Stimulated activated CD4-positive, alpha-beta T cell treated with anti-CD3 and anti-CD28 coated beads, Interleukin-2, amount 100 ng/mL, for 48 hours (primary cell): Measurements from ENCODE around the gene DOCK10.
"Not testable (repeated sequence)": the region's sequence is repeated elsewhere in the genome, so short reads cannot be mapped to it uniquely, and the experiment has no call there.

Experiments used
- DNase-seq, 2 donors: peaks; one replicate each; pipeline ENCODE4 v3.0.0-alpha.2; 2020

Gene DOCK10

DNA sequence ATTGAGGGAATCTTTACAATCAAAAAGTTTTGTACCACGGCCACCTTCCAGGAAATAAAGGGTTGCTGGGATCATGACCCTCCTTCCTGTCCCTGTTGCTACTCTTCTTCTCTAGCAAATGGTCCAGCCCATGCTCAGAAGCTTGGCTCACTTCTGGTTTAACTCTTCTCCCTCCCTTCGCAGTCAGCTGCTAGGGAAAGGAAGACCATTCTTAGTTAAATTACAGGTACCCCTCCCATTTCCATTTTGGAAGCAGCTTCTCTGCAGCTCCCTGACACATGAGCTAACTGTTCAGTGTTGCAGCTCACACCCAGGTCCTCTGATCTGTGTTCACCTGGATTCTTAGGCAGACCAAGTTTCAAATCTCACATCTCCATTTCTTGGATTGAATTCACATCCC, 100.3 kb downstream of the DOCK10 start:
- DNase-seq: no peak

DNA sequence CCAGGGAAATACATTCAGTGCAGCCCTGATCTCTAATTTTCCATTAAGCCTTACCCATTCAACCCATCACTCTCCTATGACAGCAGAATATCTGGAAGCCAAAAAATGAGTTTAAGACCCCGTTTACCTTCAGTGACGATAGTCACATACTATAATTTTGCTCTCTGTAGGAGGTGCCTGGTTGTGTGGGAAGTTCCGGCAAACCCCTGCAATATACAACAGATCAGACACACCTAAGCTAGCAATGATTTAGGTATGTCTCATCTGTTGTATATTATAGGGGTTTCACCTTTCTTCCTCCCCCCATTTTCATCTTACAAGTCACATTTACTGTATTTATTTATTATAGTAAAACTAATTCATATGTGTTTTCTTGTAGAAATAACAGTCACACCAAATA, 101.7 kb downstream of the DOCK10 start:
- DNase-seq: no peak

DNA sequence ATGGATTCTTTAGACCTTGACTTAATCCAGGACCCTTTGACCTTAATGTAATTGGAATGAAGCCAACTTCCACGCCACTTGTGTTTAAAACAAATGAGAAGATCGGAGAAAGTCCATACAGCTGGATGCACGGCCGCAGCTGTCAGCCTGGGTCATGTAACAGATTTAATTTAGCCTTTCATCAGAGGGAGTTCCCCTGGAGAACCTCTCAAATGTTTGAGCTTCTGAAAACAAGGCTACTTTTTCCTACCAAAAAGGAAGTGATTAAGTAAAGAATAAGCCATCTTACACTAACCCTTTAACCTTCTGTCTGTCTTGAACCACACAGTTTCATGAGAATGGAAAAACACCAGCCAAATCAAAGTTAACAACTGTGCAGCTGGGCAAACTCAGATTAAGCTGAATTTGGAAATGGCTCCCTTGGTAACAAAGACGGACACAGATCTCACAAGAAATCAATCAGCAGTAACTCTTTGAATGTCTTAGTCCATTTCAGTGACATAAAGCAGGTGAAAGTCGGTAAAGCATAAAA, 103.6 kb downstream of the DOCK10 start:
- DNase-seq: no peak

DNA sequence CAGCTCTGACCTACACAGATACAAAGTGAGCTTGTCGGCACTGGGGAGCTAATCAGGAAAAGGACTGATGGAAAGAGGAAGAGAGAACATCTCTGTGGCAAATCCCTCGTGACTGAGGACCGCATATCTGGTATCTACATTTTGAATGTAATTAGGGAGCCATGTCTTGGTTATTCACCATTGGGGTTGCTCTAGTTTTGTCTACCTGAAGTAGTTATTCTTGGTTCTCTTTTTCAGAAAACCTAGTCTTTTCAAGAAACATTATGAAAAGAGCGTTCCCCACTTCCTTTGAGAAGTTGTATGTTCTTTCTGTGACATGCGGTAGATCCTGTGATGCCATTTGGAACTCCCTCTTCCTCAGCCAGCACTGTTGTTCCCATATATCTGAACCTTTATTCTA, 104.4 kb downstream of the DOCK10 start:
- no peak for DNase-seq

DNA sequence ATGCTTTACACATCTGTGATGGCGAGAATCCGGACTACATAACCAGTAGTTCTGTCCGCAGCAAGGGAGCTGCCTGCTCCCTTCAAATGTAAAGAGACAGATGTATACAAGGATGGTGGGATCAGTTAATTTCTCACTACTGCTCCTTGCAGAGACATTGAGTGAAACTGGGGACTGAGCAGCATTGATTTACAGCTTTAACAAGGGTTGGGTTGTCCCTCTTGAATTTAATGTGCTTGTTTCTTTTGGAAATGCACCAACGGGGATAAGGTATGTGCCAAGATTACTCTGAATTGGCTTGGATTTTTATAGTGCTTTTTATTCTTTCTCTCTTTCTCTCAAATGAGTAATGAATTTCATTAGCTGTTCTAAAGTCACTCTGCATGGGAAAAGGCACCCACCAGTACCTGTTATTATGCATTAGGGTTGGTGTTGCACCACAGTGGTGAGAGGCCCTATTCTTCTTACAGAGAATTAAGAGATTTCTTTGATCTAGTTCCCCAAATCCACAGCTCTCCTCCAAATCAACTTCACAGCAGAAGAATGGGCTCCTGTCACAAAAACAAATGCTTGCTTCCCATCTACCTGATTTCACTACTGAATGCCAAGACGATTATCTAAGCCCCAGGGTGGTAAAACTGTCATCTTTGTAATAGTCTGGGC, 107.6 kb downstream of the DOCK10 start:
- DNase-seq: no peak

DNA sequence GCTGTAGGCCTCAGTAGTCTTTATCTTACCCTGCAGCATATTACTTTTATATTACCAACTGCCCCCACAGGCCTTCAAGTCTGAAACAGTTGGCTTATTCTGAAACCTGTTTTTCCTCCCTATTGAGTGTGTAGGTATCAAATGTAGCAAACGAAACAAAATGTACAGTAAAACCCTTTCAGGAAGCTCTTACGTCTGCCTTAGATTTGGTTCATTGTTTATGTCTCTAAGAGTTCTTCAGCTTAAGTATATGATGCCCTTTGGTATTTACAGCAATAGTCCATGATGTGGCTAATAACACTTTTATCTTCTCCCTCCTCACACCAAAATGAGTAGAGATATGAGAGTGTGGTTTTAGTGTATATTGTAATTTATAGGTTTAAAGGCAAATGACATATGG, 108.8 kb downstream of the DOCK10 start:
- DNase-seq: no peak

DNA sequence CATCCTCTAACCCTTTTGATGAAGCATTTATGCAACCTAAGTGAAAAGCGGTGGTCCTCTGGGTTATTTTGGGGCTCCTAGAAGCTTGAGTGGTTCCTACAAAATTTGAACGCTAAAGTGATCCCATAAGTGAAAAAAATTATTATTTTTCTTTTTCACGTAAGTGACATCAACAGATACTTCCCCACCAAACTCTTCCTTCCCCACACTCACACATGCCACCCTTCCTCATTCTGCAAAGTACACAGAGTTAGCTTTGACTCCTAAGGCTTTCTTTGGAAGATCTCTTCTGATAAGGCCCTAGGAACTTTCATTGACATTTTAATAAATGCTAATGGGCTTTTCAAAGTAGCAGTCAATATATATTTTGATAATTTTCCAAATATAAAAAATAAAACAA, 109.7 kb downstream of the DOCK10 start:
- DNase-seq: no peak

DNA sequence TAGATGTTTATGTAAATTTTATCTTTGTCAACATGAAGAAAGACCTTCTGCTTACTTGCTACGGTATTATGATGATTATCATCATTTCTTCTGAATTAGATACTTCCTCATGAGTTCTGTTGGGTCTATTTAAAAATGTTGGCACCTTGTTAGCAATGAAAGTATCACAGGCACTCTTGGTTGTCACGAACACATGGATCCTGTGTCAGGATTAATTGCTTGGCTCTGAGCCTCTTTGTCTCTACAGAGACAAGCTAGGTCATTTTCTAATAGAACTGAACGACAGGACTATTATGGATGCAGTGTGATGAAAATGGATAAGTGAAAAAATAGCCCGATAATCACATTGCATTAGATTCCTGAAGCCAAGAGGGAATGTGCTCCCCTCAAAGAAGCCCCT, 110.3 kb downstream of the DOCK10 start:
- no peak for DNase-seq

DNA sequence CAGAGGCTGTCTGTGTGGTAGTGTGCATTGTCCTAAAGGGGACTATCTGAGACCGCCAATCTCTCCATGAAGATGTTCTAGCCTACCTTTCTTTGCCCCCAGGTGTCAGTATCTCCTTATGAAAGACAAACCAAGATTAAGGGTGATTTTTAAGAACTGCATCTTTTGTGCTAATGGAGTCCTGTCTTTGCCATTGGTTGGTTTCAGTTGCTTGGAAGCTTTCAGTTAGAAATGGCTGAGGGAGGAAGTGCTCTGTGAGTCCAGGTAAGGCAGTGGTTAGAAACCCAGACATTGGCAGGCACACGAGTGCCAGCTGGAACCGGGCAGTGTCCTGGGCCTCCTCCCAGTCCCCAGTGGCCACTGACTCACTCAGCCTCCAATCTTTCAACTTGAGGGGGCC, 111.3 kb downstream of the DOCK10 start:
- no peak for DNase-seq

DNA sequence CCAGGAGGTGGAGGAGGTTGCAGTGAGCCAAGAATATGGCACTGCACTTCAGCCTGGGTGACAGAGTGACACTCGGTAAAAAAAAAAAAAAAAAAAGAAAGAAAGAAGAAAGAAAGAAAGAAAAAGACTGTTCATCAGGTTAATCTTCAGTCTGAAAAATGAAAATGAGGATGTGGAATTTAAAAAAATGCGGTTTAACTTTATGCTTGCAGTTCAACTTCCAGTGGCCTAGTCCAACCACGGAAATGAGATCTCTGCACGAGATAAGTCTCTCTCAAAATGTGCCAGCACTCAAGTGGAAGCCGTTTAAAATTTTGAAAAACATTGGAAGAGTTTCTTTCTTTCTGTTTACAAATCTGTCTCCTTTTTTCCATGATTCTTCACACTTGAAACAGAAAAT, 112.1 kb downstream of the DOCK10 start:
- DNase-seq: no peak

DNA sequence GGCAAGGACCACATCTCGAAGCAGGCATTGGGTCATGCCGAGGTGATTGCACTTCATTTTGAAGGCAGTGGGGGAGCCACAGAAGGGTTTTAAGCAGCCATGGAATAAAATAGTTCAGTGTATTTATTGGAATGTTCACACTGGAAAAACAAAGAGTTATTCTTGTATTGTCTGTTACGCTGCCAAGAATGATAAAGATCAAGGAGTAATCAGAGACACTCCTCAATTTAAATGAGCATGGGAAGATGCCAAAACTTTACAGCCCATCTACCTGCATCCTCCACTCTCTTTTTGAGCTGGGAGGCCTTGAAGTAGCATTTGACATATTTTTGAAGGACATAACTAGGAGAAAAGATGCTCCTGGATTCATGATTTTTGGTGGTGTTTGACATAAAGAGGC, 112.8 kb downstream of the DOCK10 start:
- no peak for DNase-seq

DNA sequence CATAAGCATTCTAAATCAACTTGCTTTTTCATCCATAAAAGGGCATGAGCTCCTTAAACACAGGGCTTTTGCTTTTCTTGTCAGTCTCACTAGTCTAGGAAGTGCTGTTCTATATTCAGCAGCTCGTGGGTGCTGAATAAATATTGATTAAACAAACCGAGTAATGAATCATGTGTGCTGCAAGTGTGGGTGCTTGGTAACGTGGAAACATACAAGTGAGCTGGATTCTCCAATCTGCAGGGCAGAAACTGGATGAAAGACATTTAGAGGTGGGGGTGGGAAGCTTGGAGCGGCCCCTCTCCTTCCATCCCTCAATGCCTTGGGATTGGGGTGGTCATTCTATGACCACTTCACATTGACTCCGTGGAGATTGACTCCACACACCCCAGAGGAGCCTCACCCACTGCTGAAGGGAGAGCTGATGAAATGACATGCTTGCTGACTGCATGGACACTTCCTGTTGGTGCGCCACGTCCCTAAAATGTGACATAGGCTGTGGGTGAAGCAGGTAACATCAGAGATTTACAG, 114.6 kb downstream of the DOCK10 start:
- no peak for DNase-seq

DNA sequence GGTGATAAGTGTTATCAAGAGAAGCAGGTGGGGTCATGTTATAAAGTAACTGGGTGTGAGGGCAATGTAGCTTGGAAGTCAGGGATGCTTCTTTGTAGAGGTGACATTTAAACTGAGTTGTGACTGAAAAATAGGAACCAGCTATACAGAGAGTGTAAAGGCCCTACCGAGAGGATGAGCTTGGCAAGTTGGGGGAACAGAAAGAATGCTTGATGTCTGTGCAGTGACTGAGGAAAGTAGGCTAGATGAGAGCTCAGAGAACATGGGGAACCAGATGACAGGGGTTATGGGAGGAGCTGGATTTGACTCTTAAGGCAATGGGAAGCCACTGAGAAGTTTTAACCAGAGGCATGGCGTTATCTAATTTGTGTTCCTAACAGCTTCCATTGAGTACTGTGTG, 115.3 kb downstream of the DOCK10 start:
- DNase-seq: no peak

DNA sequence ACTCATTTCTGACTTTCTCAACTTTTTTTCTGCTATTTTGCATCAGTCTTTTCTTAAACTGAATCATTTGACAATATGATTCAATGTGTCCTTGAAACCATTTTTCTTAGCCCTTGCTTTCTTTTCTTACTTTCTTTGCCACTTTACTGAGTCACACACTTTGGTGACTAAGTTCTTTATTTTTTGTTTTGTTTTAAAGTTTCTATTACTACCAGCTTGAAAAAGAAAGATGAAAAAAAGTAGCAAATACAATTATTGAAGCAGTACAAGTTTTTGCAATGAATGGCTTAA, 116.5 kb downstream of the DOCK10 start:
- no peak for DNase-seq

DNA sequence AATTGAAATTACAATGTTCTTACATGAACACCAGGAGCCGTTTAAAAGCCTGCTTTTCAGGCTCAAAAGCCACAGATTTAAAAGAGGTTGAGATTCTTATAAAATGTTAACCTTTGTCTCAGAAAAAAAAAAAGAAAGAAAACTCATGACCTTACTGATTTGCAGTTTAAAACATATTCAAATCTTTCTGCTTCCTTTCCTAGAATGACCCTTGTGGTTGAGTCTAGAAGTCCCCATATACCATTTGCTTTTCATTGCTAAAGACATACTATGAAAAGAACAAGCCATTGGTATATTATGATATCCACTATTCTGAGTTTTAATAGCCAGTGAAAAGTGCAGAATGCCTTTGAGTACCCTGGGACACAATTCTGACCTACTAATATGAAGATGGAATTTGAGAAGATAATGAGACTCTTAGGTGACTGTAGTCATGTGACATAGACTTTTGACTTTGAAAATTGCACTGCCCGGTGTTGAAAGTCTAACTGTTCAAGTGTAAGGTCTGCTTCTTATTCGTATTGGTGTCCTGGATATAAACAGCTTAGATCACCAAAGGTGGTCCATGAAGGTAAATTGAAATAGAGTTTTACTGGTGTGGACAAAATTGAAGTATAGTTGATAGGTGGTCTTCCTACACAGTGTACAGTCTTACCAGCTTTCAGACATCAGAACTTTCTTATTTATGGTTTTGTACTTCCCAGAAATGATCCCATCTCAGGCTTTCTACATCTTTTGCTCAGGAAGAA, 117.0 kb downstream of the DOCK10 start:
- DNase-seq: no peak

DNA sequence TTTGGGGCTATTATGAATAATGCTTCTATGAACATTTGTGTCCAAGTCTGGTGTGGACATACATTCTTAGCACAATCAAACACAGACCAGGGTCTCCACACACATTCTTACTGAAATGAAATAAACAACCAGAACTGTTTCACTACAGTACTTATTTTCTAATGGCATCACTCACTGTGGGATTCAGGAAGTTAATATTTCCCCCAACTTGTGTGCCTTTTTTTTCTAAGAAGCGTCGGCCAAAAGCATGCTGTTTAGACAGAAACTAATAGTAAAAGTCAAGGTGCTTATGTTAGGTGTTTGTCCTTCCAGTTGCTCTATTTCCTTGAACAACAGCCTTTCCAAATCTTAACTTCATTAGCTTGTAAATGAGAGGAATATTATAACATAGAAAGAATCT, 117.6 kb downstream of the DOCK10 start:
- DNase-seq: no peak

DNA sequence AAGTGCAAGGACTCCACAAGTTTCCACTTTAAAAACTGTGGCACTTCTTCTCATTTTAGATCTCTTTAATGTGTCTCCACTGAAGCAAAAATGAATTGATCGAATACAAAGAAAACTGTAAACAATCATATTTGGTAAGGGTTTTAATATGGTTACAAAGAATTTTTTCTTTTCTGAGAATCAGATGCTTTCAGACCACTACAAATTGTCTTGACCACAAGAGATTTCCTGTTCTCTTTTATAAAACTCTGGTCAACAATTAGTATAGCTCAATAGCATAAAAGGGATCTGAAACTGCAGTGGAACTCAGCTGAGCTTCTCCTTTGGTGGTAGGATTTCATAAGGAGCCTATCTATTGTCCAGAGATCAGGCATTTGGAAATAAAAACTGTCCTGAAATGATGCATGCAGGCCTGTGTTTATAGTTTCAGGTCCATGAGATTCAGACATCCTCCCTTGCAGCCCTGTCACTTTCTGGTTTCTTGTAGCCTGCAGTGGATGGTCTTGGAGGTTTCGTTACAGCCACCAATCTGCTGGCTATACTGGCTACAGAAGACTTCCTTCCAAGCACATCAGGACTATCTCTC, 120.0 kb downstream of the DOCK10 start:
- no peak for DNase-seq

DNA sequence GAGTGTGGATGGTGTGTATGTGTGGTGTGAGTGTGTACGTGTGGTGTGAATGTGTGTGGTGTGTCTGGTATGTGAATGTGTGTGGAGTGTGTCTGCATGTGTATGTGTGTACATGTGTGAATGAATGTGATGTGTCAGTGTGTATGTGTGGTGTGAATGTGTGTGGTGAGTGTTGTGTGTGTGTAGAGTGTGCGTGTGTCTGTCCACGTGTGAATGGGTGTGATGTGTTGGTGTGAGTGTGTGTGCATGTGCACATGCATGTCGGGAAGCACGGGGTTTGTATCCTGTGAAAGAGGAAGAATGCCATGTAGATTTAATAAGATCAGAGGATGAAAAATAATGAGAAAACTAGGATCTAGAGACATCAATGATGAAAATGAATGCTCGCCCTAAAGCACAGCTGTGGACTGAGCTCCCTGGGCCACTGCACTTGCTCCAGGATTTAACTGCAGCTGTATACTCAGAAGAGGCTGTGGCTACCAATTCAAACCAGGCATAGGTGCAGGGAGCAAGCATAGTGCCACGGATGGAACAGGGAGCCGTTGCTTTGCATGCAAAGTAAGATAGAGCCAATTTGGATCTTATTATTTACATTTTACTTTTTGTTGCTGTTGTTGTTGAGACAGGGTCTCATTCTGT, 122.7 kb downstream of the DOCK10 start:
- DNase-seq: no peak

DNA sequence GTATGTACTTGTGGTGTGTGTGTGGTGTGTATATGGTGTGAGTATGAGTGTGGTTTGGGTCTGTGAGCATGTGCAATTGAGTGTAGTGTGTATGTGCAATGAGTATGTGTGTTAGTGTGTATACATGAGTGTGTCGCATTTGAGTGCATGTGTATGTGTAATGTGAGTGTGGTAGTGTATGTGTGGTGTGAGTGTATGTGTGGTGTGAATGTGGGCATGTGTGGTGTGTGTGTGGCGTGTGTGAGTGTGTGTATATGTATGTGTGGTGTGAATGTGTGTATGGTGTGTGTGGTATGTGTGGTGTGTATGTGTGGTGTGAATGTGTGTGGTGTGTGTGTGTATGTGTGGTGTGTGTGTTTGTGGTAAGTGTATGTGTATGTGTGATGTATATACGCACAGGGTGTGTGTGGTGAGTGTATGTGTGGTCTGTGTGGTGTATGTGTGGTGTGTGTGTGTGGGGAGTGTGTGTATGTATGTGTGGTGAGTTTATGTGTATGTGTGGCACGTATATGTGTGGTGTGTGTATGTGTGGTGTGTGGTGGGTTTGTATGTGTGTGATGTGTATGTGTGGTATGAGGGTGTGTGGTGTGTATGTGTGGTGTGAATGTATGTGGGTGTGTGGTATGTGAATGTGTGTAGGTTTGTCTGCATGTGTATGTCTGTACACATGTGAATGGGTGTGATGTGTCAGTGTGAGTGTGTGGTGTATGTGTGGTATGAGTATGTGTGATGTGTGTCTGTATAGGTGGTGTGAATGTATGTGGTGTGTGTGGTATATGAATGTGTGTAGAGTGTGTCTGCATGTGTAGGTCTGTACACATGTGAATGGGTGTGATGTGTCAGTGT, 123.4 kb downstream of the DOCK10 start:
- DNase-seq: no peak

DNA sequence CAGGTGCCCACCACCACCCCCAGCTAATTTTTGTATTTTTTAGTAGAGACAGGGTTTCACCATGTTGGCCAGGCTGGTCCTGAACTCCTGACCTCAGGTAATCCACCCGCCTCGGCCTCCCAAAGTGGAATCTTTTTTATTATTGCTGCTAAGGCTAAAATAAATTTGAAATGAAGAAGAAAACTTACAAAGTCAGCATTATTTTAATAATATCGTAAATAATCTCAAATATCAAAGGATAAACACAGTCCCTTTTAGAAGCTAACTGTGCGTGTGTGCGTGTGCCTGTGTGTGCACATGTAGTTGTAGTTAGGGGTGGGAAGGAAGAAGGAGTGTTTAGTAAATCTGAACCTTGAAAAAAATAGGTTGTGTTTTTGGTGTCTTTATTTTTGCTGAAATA, 125.0 kb downstream of the DOCK10 start:
- DNase-seq: not testable (repeated sequence)

DNA sequence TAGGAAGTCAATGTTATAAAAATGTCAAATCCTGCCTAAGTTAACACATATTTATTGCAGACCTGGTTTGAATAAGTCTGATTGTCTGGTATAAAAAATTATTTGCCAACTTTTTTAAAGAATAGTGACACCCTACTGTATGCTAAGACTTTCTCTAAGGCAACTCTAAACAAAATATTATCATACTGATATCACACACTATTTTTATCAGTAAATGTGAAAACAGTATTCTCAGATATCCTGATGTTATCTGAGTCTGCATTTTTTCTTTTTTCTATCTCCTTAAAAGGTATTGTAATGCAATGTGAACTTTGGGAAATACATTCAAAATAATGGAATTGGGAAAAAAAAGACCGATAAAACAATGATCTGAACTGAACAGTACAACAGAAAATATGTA, 127.1 kb downstream of the DOCK10 start:
- DNase-seq: no peak

DNA sequence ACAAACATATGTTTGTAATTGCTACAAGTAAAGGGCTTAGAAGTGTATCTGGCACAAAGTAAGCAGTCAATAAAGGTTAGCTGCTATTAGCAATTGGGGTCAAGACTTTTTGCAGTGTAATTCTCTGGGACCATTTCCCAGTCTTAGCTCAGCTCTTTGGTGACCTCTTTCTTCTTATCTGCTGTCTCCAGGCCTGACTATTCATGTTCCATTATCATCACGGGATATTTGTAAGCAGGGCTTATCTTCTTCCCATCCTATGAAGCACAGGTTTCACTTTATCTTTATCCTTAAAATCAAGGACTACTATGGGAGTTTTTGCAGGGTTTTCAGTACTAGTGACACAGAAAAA, 131.7 kb downstream of the DOCK10 start:
- DNase-seq: no peak
